Ovary (tissue), 9 donors: Measurements from ENCODE around the gene DCAF15. TPM values are rescaled to one million over a fixed set of nuclear protein-coding genes. Genes with fewer than 3 reads are reported as not detected.
"Not testable (repeated sequence)": the region's sequence is repeated elsewhere in the genome, so short reads cannot be mapped to it uniquely, and the experiment has no call there.

Experiments used
- DNase-seq, 5 donors: peaks; one replicate each; pipeline ENCODE4 v3.0.0-alpha.2; 2019 to 2020
- H3K27ac ChIP-seq, 2 donors: fragments of 200-600 bp; one replicate each; pipeline versions ENCODE4 v1.5.1 to v1.8.0; 2019 to 2022
- H3K27me3 ChIP-seq: fragments of 200-600 bp; one replicate; pipeline ENCODE4 v1.8.0; 2022
- H3K36me3 ChIP-seq: fragments of 200-600 bp; sonication (generic); one replicate; pipeline ENCODE4 v1.5.1; 2019
- H3K4me1 ChIP-seq: one replicate; pipeline ENCODE4 v1.8.1; 2013; ENCODE audit warnings: mild to moderate bottlenecking, moderate library complexity; ENCODE audit not compliant: insufficient read depth
- H3K4me3 ChIP-seq: fragments of 200-600 bp; sonication (generic); one replicate; pipeline ENCODE4 v1.5.1; 2017
- H3K9me3 ChIP-seq, 2 donors: fragments of 200-600 bp in 1 of 2; sonication (generic) in 1 of 2; one replicate each; pipeline versions ENCODE4 v1.5.1 to v1.8.1; 2013 to 2019; ENCODE audit warnings: mild to moderate bottlenecking in 1 of 2, moderate library complexity in 1 of 2
- CTCF ChIP-seq, 3 donors: fragments of 450-650 bp in 2 of 3; fragments of 200-600 bp in 1 of 3; IDR thresholded peaks; one replicate each; pipeline versions ENCODE4 v1.5.1 to v1.8.0; 2016 to 2022; ENCODE audit warnings: antibody characterized with exemption in 3 of 3, mild to moderate bottlenecking in 1 of 3
- EP300 ChIP-seq: sonication (generic); formaldehyde crosslinking; IDR thresholded peaks from one replicate; pipeline ENCODE4 v1.6.1; 2017; ENCODE audit warnings: antibody characterized with exemption
- POLR2A ChIP-seq: fragments of 450-650 bp; IDR thresholded peaks from one replicate; pipeline ENCODE4 v1.6.1; 2017; ENCODE audit warnings: antibody characterized with exemption, mild to moderate bottlenecking, moderate library complexity
- WGBS, 3 donors: extraction: QIAGEN DNeasy Blood & Tissue Kit in 1 of 3; methylation state at CpG; one replicate each; pipeline versions ENCODE4 v1.1.5 to v1.1.7; 2013 to 2017; 5-methylcytosine and 5-hydroxymethylcytosine counted together
- intact Hi-C, 4 donors: fragments of 100-400 bp; cut with DNase I; formaldehyde crosslinking; loops; one replicate each; pipeline versions ENCODE4 v1.11.0 to v1.15.1; 2022 to 2023
- polyA plus RNA-seq, 2 donors: library from polyadenylated mRNA; stranded (reverse); fragments of 200-250 nt in 1 of 2; fragments of 350-450 nt in 1 of 2; fragmentation: Illumina TruSeq in 1 of 2; extraction: RNeasy Lipid Tissue Mini Kit (QIAGEN cat#74804) in 1 of 2; gene quantifications; one replicate each; pipeline ENCODE4 v1.2.3, GENCODE V29; 2013 to 2014
- total RNA-seq, 7 donors: library from RNA; depleted of rRNA in 2 of 7; stranded (reverse); fragments of >200 nt in 2 of 7; fragmentation: NEBNext Ultra II Directional in 3 of 7; extraction: Animal tissue kit (Norgen Biotek cat#: 25700) in 3 of 7; gene quantifications; one replicate each; pipeline versions ENCODE4 v1.1.0 to v1.2.4, GENCODE V29; 2016 to 2023
- donor health status: DM: no; HTN: no; CAD: no; lungs with moderate emphysema.
- donor health status: DM: no; HTN: no; CAD: no.
- donor health status: Bipolar disorder and iron deficiency.
- donor health status: DM: yes; HTN: yes; CAD: no.
- donor health status: DM: no; HTN: no; CAD: no.
- donor health status: DM: yes; HTN: yes; CAD: no.

DCAF15 gene
- total and polyA plus RNA-seq, 9 donors = 5.0 to 29.1 (median 23.4) TPM

GRCh38 chr19:13920524-13920923, 31.8 kb upstream of the DCAF15 start:
- H3K4me3 ChIP-seq = no peak overlapping the region
- no peaks in the 10 kb centered on the region for H3K4me1 ChIP-seq
- 96 to 97% (median 96%) methylated on average over 9 to 11 of the region's 11 CpGs for WGBS, 3 donors
- H3K36me3 ChIP-seq = no peaks in the 10 kb centered on the region
- no peak for DNase-seq
- TF ChIP-seq CTCF (IDR thresholded peaks at IDR 0.05) (no peak), POLR2A (no peak), EP300 (no peak)
- intact Hi-C loops = no loop called here
- no peak overlapping the region for H3K27ac ChIP-seq
- no peaks in the 10 kb centered on the region for H3K27me3 ChIP-seq
- H3K9me3 ChIP-seq = no peaks in the 10 kb centered on the region

GRCh38 chr19:13920940-13921747, 31.2 kb upstream of the DCAF15 start:
- Histone ChIP-seq H3K36me3 (no peaks in the 10 kb centered on the region), H3K9me3 (no peaks in the 10 kb centered on the region), H3K27me3 (no peaks in the 10 kb centered on the region), H3K4me1 (no peaks in the 10 kb centered on the region), H3K4me3 (no peak overlapping the region), H3K27ac (no peak overlapping the region)
- no peak for DNase-seq
- TF ChIP-seq EP300 (no peak), CTCF (IDR thresholded peaks at IDR 0.05) (no peak), POLR2A (no peak)
- 74 to 84% (median 84%) methylated on average over 2 of the region's 2 CpGs for WGBS, 3 donors
- intact Hi-C loops = no loop called here

- WGBS, 3 donors = 94 to 97% (median 96%) methylated on average over 6 of the region's 6 CpGs
- H3K27ac ChIP-seq, H3K36me3 ChIP-seq, H3K4me1 ChIP-seq, H3K9me3 ChIP-seq, DNase-seq, H3K4me3 ChIP-seq, H3K27me3 ChIP-seq, intact Hi-C loops: not testable (repeated sequence)
These were observed 30.2 kb upstream of the DCAF15 start for GRCh38 chr19:13922118-13922517.

GRCh38 chr19:13923194-13923987, 28.9 kb upstream of the DCAF15 start:
- TF ChIP-seq POLR2A (no peak), EP300 (no peak), CTCF (IDR thresholded peaks at IDR 0.05) (no peak)
- WGBS, 3 donors = 92 to 94% (median 93%) methylated on average over 28 of the region's 28 CpGs
- intact Hi-C loops = no loop called here
- no peak overlapping the region for H3K4me3 ChIP-seq
- no peaks in the 10 kb centered on the region for H3K27me3 ChIP-seq
- H3K9me3 ChIP-seq = no peaks in the 10 kb centered on the region
- H3K27ac ChIP-seq = no peak overlapping the region
- no peaks in the 10 kb centered on the region for H3K36me3 ChIP-seq
- no peak for DNase-seq
- no peaks in the 10 kb centered on the region for H3K4me1 ChIP-seq

- TF ChIP-seq POLR2A = no peak
- no peak for TF ChIP-seq CTCF (IDR thresholded peaks at IDR 0.05)
- TF ChIP-seq EP300 = no peak
- no peaks in the 10 kb centered on the region for H3K36me3 ChIP-seq
- WGBS, 3 donors = 69 to 84% (median 73%) methylated on average over 4 of the region's 4 CpGs
These were observed 26.3 kb upstream of the DCAF15 start for GRCh38 chr19:13926010-13926409.

More at GRCh38 chr19:13926010-13926409, 26.3 kb upstream of the DCAF15 start:
- H3K4me1 ChIP-seq = no peaks in the 10 kb centered on the region
- intact Hi-C loops = no loop called here
- no peak overlapping the region for H3K4me3 ChIP-seq
- no peak overlapping the region for H3K27ac ChIP-seq
- DNase-seq = no peak
- no peaks in the 10 kb centered on the region for H3K9me3 ChIP-seq
- H3K27me3 ChIP-seq = no peaks in the 10 kb centered on the region
